NCI-H2227 treated with DMSO at 0.1 percent for 48 hours (cell line): ENCODE data around the gene IRS1.

ENCODE experiments used
- DNase-seq: peaks from one replicate; lab custom pipeline; 2025; lab: John Stamatoyannopoulos, UW

Gene IRS1

GRCh38 chr2:226825056-226825455 lies 25.4 kb upstream of the IRS1 start:
- DNase-seq: no peak

GRCh38 chr2:226818930-226819329 lies 19.3 kb upstream of the IRS1 start:
- no peak for DNase-seq

GRCh38 chr2:226813148-226813701 lies 13.6 kb upstream of the IRS1 start:
- no peak for DNase-seq

GRCh38 chr2:226803410-226803809 lies 3.8 kb upstream of the IRS1 start:
- DNase-seq: no peak

GRCh38 chr2:226802573-226802972 lies 3.0 kb upstream of the IRS1 start:
- DNase-seq: peak; percentile 69

- peak; percentile 85 for DNase-seq
Measured at GRCh38 chr2:226800941-226801784, 1.5 kb upstream of the IRS1 start.

- peak; percentile 43 for DNase-seq
Measured at GRCh38 chr2:226799976-226800940, 638 bp upstream of the IRS1 start.

- DNase-seq: peak; percentile 25
Measured at GRCh38 chr2:226798422-226799210, 1.0 kb downstream of the IRS1 start.

GRCh38 chr2:226797989-226798421 lies 1.6 kb downstream of the IRS1 start:
- no peak for DNase-seq

- no peak for DNase-seq
Measured at GRCh38 chr2:226797289-226797988, 2.2 kb downstream of the IRS1 start.

- DNase-seq: no peak
Measured at GRCh38 chr2:226796840-226797288, 2.8 kb downstream of the IRS1 start.

- no peak for DNase-seq
Measured at GRCh38 chr2:226796012-226796839, 3.4 kb downstream of the IRS1 start.

GRCh38 chr2:226795281-226796011 lies 4.2 kb downstream of the IRS1 start:
- no peak for DNase-seq

- peak; percentile 12 for DNase-seq
Measured at GRCh38 chr2:226794751-226795171, 4.9 kb downstream of the IRS1 start.

- DNase-seq: peak; percentile 35
Measured at GRCh38 chr2:226794196-226794661, 5.4 kb downstream of the IRS1 start.

- DNase-seq: no peak
Measured at GRCh38 chr2:226793646-226794045, 6.0 kb downstream of the IRS1 start.

GRCh38 chr2:226792155-226792881 lies 7.3 kb downstream of the IRS1 start:
- DNase-seq: peak; percentile 31

- peak; percentile 87 for DNase-seq
Measured at GRCh38 chr2:226791487-226792081, 8.0 kb downstream of the IRS1 start.
